Measurements from ENCODE around the gene ETS2.

DNA sequence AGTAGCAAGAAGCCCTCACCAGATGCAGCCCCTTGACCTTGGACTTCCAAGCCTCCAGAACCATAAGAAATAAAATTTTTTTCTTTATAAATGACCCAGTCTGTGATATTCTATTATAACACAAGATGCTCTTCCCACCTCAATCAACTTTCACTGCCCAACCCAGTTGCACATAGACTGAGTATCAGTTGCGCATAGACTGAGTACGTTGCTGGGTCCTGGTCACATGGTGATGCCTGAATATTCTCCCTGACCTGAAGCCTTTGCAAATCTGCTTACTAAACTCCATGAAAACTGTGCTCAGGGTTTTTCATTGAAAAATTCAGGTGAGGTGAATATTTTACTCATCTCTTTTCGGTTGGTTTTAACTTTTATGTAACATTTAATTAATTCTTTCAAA is 59.2 kb downstream of the ETS2 start:
- TF ChIP-seq EZH2phosphoT487 (IDR thresholded peaks at IDR 0.05; ENCODE audit: insufficient read depth, low read depth) = no peak
- TF ChIP-seq EZH2 (IDR thresholded peaks at IDR 0.05; ENCODE audit: insufficient read depth, poor library complexity, severe bottlenecking) = no peak

Measured in GM23248 (cell line).